NT2/D1 (cell line): Measurements from ENCODE around the gene TMEM69.

Experiments used
- SUZ12 ChIP-seq: IDR thresholded peaks from 2 replicates; pipeline ENCODE4 v1.6.1; 2011; ENCODE audit not compliant: insufficient read length, insufficient read depth; ENCODE audit errors: extremely low read depth
- YY1 ChIP-seq: IDR thresholded peaks from 2 replicates; pipeline ENCODE4 v1.6.1; 2011; ENCODE audit not compliant: insufficient read length, insufficient read depth
- ZNF274 ChIP-seq: IDR thresholded peaks from 2 replicates; pipeline ENCODE4 v1.6.1; 2011; ENCODE audit warnings: mild to moderate bottlenecking, low read depth, low read length

DNA sequence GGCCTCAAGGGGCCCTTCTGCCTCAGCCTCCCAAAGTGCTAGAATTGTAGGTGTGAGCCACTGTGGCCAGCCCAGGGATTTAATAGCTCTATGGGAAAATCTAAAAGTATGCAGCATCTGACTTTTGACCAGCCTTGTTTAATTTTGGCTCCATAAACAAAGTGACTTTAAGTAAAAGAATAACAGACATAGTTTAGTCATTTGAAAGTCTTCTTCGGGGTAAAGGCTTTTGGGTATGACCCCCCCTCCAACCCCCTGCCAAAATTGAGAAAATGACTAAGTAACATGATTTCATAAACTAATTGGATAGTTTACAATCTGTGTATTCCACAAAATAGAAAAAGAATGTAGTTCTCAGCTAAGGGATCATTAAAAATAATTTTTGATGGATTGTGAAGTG is 18.6 kb upstream of the TMEM69 start:
- no peak for TF ChIP-seq ZNF274
- no peak for TF ChIP-seq SUZ12
- no peak for TF ChIP-seq YY1
